ENCODE results near the gene SLC44A5. TPM values are rescaled to one million over a fixed set of nuclear protein-coding genes. Genes with fewer than 3 reads are reported as not detected.

The SLC44A5 gene
- total RNA-seq, 2 donors from 2014 or later = 4.6 to 10.0 TPM

GRCh38 chr1:75612976-75613375 is 2.1 kb upstream of the SLC44A5 start:
- no peak overlapping the region for H3K4me3 ChIP-seq (ENCODE audit: low read length)
- H3K27me3 Mint-ChIP-seq (ENCODE audit: insufficient read depth) = peaks cover 70% of the 10 kb centered on the region
- peaks cover 8% of the 10 kb centered on the region for H3K4me1 Mint-ChIP-seq
- WGBS, 2 experiments (ENCODE audit: insufficient coverage in 1 of 2, insufficient read length in 1 of 2) = 72 to 80% methylated on average over 3 of the region's 3 CpGs
- TF ChIP-seq CTCF (conservative IDR thresholded peaks at IDR 0.05) = no peak
- no peak overlapping the region for H3K9ac ChIP-seq (ENCODE audit: extremely low read depth, low read length, poor library complexity, severe bottlenecking)
- H3K27ac ChIP-seq (ENCODE audit: low read depth, low read length) = no peak overlapping the region
- no peaks in the 10 kb centered on the region for H3K4me1 ChIP-seq (ENCODE audit: control insufficient read depth, insufficient read depth, low read length)
- no peaks in the 10 kb centered on the region for H3K9me3 ChIP-seq (ENCODE audit: control insufficient read depth, low read length)
- no peak overlapping the region for H3K4me3 Mint-ChIP-seq
- no peaks in the 10 kb centered on the region for H3K36me3 Mint-ChIP-seq (ENCODE audit: low read depth)
- H3K9me3 Mint-ChIP-seq = no peaks in the 10 kb centered on the region
- DNase-seq = no peak
- no peak overlapping the region for H3K27ac Mint-ChIP-seq
- H3K36me3 ChIP-seq (ENCODE audit: control insufficient read depth, insufficient read depth, low read length) = no peaks in the 10 kb centered on the region
- peaks cover 59% of the 10 kb centered on the region for H3K27me3 ChIP-seq (ENCODE audit: control insufficient read depth, insufficient read depth, low read length, poor library complexity, severe bottlenecking)

- H3K9me3 ChIP-seq (ENCODE audit: control insufficient read depth, low read length) = no peaks in the 10 kb centered on the region
- H3K4me3 ChIP-seq (ENCODE audit: low read length) = no peak overlapping the region
- DNase-seq = no peak
- no peak overlapping the region for H3K4me3 Mint-ChIP-seq
- no peak for TF ChIP-seq CTCF (conservative IDR thresholded peaks at IDR 0.05)
- peaks cover 5% of the 10 kb centered on the region for H3K4me1 Mint-ChIP-seq
- no peaks in the 10 kb centered on the region for H3K27me3 ChIP-seq (ENCODE audit: control insufficient read depth, insufficient read depth, low read length, poor library complexity, severe bottlenecking)
- H3K9ac ChIP-seq (ENCODE audit: extremely low read depth, low read length, poor library complexity, severe bottlenecking) = no peak overlapping the region
- H3K27ac Mint-ChIP-seq = no peak overlapping the region
- H3K36me3 ChIP-seq (ENCODE audit: control insufficient read depth, insufficient read depth, low read length) = no peaks in the 10 kb centered on the region
- no peak overlapping the region for H3K27ac ChIP-seq (ENCODE audit: low read depth, low read length)
- 0 to 50% methylated on average over 1 to 2 of the region's 2 CpGs for WGBS, 2 experiments (ENCODE audit: insufficient coverage in 1 of 2, insufficient read length in 1 of 2)
- H3K36me3 Mint-ChIP-seq (ENCODE audit: low read depth) = no peaks in the 10 kb centered on the region
- H3K9me3 Mint-ChIP-seq = no peaks in the 10 kb centered on the region
- H3K27me3 Mint-ChIP-seq (ENCODE audit: insufficient read depth) = peaks cover 3% of the 10 kb centered on the region
- H3K4me1 ChIP-seq (ENCODE audit: control insufficient read depth, insufficient read depth, low read length) = peaks cover 3% of the 10 kb centered on the region
Measured at GRCh38 chr1:75602486-75602885, 8.4 kb downstream of the SLC44A5 start.

- no peak for TF ChIP-seq CTCF (conservative IDR thresholded peaks at IDR 0.05)
- Mint-ChIP-seq H3K36me3 (ENCODE audit: low read depth) (no peaks in the 10 kb centered on the region), H3K9me3 (no peaks in the 10 kb centered on the region), H3K27ac (no peak overlapping the region), H3K4me3 (no peak overlapping the region), H3K4me1 (peaks cover 5% of the 10 kb centered on the region), H3K27me3 (ENCODE audit: insufficient read depth) (peaks cover 3% of the 10 kb centered on the region)
- H3K36me3 ChIP-seq (ENCODE audit: control insufficient read depth, insufficient read depth, low read length) = no peaks in the 10 kb centered on the region
- 94% methylated on average over 1 of the region's 1 CpG; no CpG with 5 or more reads in 1 of the 2 experiments for WGBS, 2 experiments (ENCODE audit: insufficient coverage in 1 of 2, insufficient read length in 1 of 2)
- H3K9me3 ChIP-seq (ENCODE audit: control insufficient read depth, low read length) = no peaks in the 10 kb centered on the region
- H3K9ac ChIP-seq (ENCODE audit: extremely low read depth, low read length, poor library complexity, severe bottlenecking) = no peak overlapping the region
- H3K4me3 ChIP-seq (ENCODE audit: low read length) = no peak overlapping the region
- peaks cover 3% of the 10 kb centered on the region for H3K4me1 ChIP-seq (ENCODE audit: control insufficient read depth, insufficient read depth, low read length)
- no peaks in the 10 kb centered on the region for H3K27me3 ChIP-seq (ENCODE audit: control insufficient read depth, insufficient read depth, low read length, poor library complexity, severe bottlenecking)
- DNase-seq = no peak
- H3K27ac ChIP-seq (ENCODE audit: low read depth, low read length) = no peak overlapping the region
Measured at GRCh38 chr1:75600781-75601180, 10.1 kb downstream of the SLC44A5 start.
